ENCODE data around the gene RNASE7. TPM values are rescaled to one million over a fixed set of nuclear protein-coding genes. Genes with fewer than 3 reads are reported as not detected.

Gene RNASE7
- total and polyA plus RNA-seq, 4 donors, result 0.13 to 0.18 TPM; not detected in 2

DNA sequence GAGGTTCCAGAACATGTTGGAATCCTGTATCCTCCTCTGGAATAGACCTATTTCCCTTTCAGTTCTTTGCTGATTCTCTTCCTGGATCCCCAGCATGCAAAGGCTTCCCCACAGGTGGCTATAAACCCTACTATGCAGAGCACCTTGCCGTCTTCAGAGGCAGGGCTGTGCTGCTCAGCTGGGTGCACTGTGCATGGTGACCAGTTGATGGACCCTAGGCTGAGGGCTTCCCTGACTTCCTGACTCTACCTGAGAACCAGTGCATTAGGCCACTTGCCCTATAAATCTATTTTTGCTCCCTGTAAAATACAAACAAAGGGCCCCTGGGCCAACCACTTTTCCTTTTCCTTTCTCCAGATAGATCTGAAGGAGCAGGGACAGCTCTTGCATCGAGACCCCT is 42.2 kb downstream of the RNASE7 start:
- H3K4me1 ChIP-seq (ENCODE audit: control insufficient read depth in 5 of 5, insufficient read depth in 5 of 5, low read length in 5 of 5), result no peaks in the 10 kb centered on the region
- DNase-seq (no peak), ATAC-seq (ENCODE audit: insufficient read depth, low FRiP score) (no peak)
- H3K27ac ChIP-seq (ENCODE audit: low read depth in 1 of 2, low read length in 1 of 2), result no peak overlapping the region
- TF ChIP-seq, protein P1, sequence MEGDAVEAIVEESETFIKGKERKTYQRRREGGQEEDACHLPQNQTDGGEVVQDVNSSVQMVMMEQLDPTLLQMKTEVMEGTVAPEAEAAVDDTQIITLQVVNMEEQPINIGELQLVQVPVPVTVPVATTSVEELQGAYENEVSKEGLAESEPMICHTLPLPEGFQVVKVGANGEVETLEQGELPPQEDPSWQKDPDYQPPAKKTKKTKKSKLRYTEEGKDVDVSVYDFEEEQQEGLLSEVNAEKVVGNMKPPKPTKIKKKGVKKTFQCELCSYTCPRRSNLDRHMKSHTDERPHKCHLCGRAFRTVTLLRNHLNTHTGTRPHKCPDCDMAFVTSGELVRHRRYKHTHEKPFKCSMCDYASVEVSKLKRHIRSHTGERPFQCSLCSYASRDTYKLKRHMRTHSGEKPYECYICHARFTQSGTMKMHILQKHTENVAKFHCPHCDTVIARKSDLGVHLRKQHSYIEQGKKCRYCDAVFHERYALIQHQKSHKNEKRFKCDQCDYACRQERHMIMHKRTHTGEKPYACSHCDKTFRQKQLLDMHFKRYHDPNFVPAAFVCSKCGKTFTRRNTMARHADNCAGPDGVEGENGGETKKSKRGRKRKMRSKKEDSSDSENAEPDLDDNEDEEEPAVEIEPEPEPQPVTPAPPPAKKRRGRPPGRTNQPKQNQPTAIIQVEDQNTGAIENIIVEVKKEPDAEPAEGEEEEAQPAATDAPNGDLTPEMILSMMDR (IDR thresholded peaks at IDR 0.05; ENCODE audit: control extremely low read depth, extremely low read depth), result no peak
- no peak overlapping the region for H3K9ac ChIP-seq (ENCODE audit: insufficient read depth in 1 of 2, low read length in 2 of 2)
- H3K9me3 ChIP-seq (ENCODE audit: control insufficient read depth in 4 of 4, insufficient read depth in 3 of 4, low read length in 3 of 4), result no peaks in the 10 kb centered on the region
- H3K27me3 ChIP-seq (ENCODE audit: control insufficient read depth in 3 of 3, insufficient read depth in 3 of 3, low read length in 2 of 3), result no peaks in the 10 kb centered on the region
- peaks cover 27 to 64% (median 54%) of the 10 kb centered on the region in 4 donors for H3K36me3 ChIP-seq (ENCODE audit: control insufficient read depth in 4 of 4, insufficient read depth in 4 of 4, low read length in 4 of 4)
- no peak overlapping the region for H3K4me3 ChIP-seq
- 85 to 91% methylated on average over 2 of the region's 2 CpGs for WGBS, 2 donors

DNA sequence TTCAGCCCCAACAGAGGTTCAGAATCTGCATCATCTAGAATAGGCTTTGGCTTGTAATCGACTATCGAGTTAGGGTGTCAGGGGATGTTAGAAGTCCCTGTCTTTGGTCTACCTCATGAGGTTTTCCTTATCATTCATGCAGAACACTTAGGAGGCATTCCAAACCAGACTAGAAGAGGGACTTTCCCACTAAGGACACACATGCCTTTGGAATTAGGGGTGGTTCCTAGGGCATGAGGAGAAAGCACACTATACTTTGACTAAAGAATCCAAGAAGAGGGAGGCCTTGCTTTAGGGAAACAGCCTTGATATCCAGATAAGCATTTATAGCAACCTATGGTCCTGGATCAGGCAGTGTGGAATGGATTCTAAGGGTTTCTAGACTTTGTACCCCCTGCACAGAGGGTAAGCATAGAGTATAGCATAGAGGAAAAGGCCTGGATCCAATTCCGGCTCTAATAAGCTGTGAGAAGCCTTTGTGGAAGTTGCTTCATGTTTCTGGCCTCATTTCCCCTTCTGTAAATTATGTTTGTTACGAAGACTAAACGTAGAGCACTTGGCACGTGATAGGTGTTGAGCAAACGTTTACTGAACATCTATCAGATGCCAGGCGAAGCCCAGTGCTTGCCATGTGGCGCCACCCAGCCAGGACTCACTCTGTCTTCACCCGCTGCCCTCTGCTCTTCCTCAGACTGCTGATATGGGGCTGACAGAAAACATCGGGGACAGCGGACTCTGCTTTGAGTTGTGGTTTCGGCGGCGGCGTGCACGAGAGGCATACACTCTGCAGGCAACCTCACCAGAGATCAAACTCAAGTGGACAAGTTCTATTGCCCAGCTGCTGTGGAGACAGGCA is 43.1 kb downstream of the RNASE7 start:
- H3K27me3 ChIP-seq (ENCODE audit: control insufficient read depth in 3 of 3, insufficient read depth in 3 of 3, low read length in 2 of 3), result no peaks in the 10 kb centered on the region
- no peak overlapping the region for H3K4me3 ChIP-seq
- H3K9ac ChIP-seq (ENCODE audit: insufficient read depth in 1 of 2, low read length in 2 of 2), result no peak overlapping the region
- 54 to 57% methylated on average over 17 of the region's 17 CpGs for WGBS, 2 donors
- peak overlapping the region; percentile 0 to 68 for H3K27ac ChIP-seq (ENCODE audit: low read depth in 1 of 2, low read length in 1 of 2)
- DNase-seq (peak in 1 of 3 donors; percentile 10), ATAC-seq (ENCODE audit: insufficient read depth, low FRiP score) (peak; percentile 38)
- TF ChIP-seq, protein P1 (IDR thresholded peaks at IDR 0.05; ENCODE audit: control extremely low read depth, extremely low read depth), result no peak
- H3K9me3 ChIP-seq (ENCODE audit: control insufficient read depth in 4 of 4, insufficient read depth in 3 of 4, low read length in 3 of 4), result no peaks in the 10 kb centered on the region
- H3K4me1 ChIP-seq (ENCODE audit: control insufficient read depth in 5 of 5, insufficient read depth in 5 of 5, low read length in 5 of 5), result no peaks in the 10 kb centered on the region
- H3K36me3 ChIP-seq (ENCODE audit: control insufficient read depth in 4 of 4, insufficient read depth in 4 of 4, low read length in 4 of 4), result peaks cover 19 to 70% (median 50%) of the 10 kb centered on the region in 4 donors

- DNase-seq (no peak), ATAC-seq (ENCODE audit: insufficient read depth, low FRiP score) (no peak)
- H3K27me3 ChIP-seq (ENCODE audit: control insufficient read depth in 3 of 3, insufficient read depth in 3 of 3, low read length in 2 of 3), result no peaks in the 10 kb centered on the region
- peak overlapping the region in 1 of 2 donors; percentile 3 for H3K9ac ChIP-seq (ENCODE audit: insufficient read depth in 1 of 2, low read length in 2 of 2)
- 88 to 91% methylated on average over 4 of the region's 4 CpGs for WGBS, 2 donors
- no peaks in the 10 kb centered on the region for H3K4me1 ChIP-seq (ENCODE audit: control insufficient read depth in 5 of 5, insufficient read depth in 5 of 5, low read length in 5 of 5)
- TF ChIP-seq, protein P1 (IDR thresholded peaks at IDR 0.05; ENCODE audit: control extremely low read depth, extremely low read depth), result no peak
- peak overlapping the region in 1 of 2 donors; percentile 54 for H3K27ac ChIP-seq (ENCODE audit: low read depth in 1 of 2, low read length in 1 of 2)
- peaks cover 17 to 60% (median 45%) of the 10 kb centered on the region in 4 donors for H3K36me3 ChIP-seq (ENCODE audit: control insufficient read depth in 4 of 4, insufficient read depth in 4 of 4, low read length in 4 of 4)
- H3K9me3 ChIP-seq (ENCODE audit: control insufficient read depth in 4 of 4, insufficient read depth in 3 of 4, low read length in 3 of 4), result no peaks in the 10 kb centered on the region
- no peak overlapping the region for H3K4me3 ChIP-seq
Measured at GRCh38 chr14:21086908-21087293, 44.7 kb downstream of the RNASE7 start.
